GM12891 (cell line): ENCODE measurements around the gene PDE6A.
"Not testable (repeated sequence)": the region's sequence is repeated elsewhere in the genome, so short reads cannot be mapped to it uniquely, and the experiment has no call there.

Experiments
- DNase-seq: peaks from one replicate; pipeline ENCODE4 v3.0.0; 2011; ENCODE audit warnings: low spot score; ENCODE audit not compliant: insufficient read length
- FAIRE-seq: peaks from 2 replicates; lab custom pipeline; 2011; peaks lifted over from hg19 to GRCh38; lab: Jason Lieb, UNC
- PAX5 ChIP-seq: IDR thresholded peaks from 2 replicates; pipeline ENCODE4 v1.6.1; 2011; ENCODE audit warnings: low read length, moderate library complexity, mild to moderate bottlenecking; ENCODE audit not compliant: insufficient read depth, severe bottlenecking
- POLR2A ChIP-seq: IDR thresholded peaks from 2 replicates; pipeline ENCODE4 v1.6.1; 2011; ENCODE audit warnings: low read depth, low read length, control low read depth
- POLR2AphosphoS5 ChIP-seq: IDR thresholded peaks from 2 replicates; pipeline ENCODE4 v1.6.1; 2011; ENCODE audit warnings: low read depth, low read length, control low read depth
- POU2F2 ChIP-seq: IDR thresholded peaks from 2 replicates; pipeline ENCODE4 v1.6.1; 2011; ENCODE audit warnings: low read depth, mild to moderate bottlenecking, control low read depth, low read length, moderate library complexity
- SPI1 ChIP-seq: IDR thresholded peaks from 2 replicates; pipeline ENCODE4 v1.6.1; 2011; ENCODE audit warnings: low read depth, low read length, control low read depth
- TAF1 ChIP-seq: IDR thresholded peaks from 2 replicates; pipeline ENCODE4 v1.6.1; 2011; ENCODE audit warnings: low read depth, low read length, control low read depth

The PDE6A gene

GRCh38 chr5:149886060-149886459, 58.5 kb downstream of the PDE6A start:
- FAIRE-seq (no peak), DNase-seq (no peak)
- TF ChIP-seq POU2F2: no peak
- TF ChIP-seq SPI1: no peak
- TF ChIP-seq PAX5: no peak
- TF ChIP-seq TAF1: no peak
- TF ChIP-seq POLR2AphosphoS5: no peak
- no peak for TF ChIP-seq POLR2A

- TF ChIP-seq POLR2A (no peak), SPI1 (no peak), POLR2AphosphoS5 (no peak), TAF1 (no peak), PAX5 (no peak), POU2F2 (no peak)
- DNase-seq (no peak), FAIRE-seq (no peak)
Measured at GRCh38 chr5:149885513-149885912, 59.1 kb downstream of the PDE6A start.

- FAIRE-seq (no peak), DNase-seq (no peak)
- TF ChIP-seq POU2F2 (no peak), POLR2AphosphoS5 (no peak), TAF1 (no peak), POLR2A (no peak), SPI1 (no peak), PAX5 (no peak)
Measured at GRCh38 chr5:149883550-149883949, 61.0 kb downstream of the PDE6A start.

GRCh38 chr5:149882633-149883032, 62.0 kb downstream of the PDE6A start:
- not testable (repeated sequence) for FAIRE-seq, DNase-seq

- FAIRE-seq (no peak), DNase-seq (no peak)
- TF ChIP-seq TAF1 (no peak), PAX5 (no peak), POLR2AphosphoS5 (no peak), POU2F2 (no peak), SPI1 (no peak), POLR2A (no peak)
Measured at GRCh38 chr5:149881874-149882273, 62.7 kb downstream of the PDE6A start.

GRCh38 chr5:149881069-149881622, 63.4 kb downstream of the PDE6A start:
- DNase-seq: no peak
- FAIRE-seq: no peak
- TF ChIP-seq PAX5 (no peak), POU2F2 (no peak), POLR2A (no peak), SPI1 (no peak), TAF1 (no peak), POLR2AphosphoS5 (no peak)

- FAIRE-seq, DNase-seq: not testable (repeated sequence)
Measured at GRCh38 chr5:149879593-149879992, 65.0 kb downstream of the PDE6A start.

GRCh38 chr5:149878371-149878770, 66.2 kb downstream of the PDE6A start:
- no peak for FAIRE-seq
- no peak for DNase-seq
- no peak for TF ChIP-seq PAX5
- no peak for TF ChIP-seq TAF1
- TF ChIP-seq SPI1: no peak
- no peak for TF ChIP-seq POLR2AphosphoS5
- TF ChIP-seq POU2F2: no peak
- no peak for TF ChIP-seq POLR2A

- FAIRE-seq (no peak), DNase-seq (no peak)
- no peak for TF ChIP-seq PAX5
- no peak for TF ChIP-seq POLR2AphosphoS5
- TF ChIP-seq POU2F2: no peak
- no peak for TF ChIP-seq SPI1
- TF ChIP-seq POLR2A: no peak
- no peak for TF ChIP-seq TAF1
Measured at GRCh38 chr5:149873896-149874295, 70.7 kb downstream of the PDE6A start.

- DNase-seq (no peak), FAIRE-seq (no peak)
- TF ChIP-seq POU2F2 (no peak), TAF1 (no peak), POLR2AphosphoS5 (no peak), SPI1 (no peak), PAX5 (no peak), POLR2A (no peak)
Measured at GRCh38 chr5:149872351-149873040, 72.1 kb downstream of the PDE6A start.

GRCh38 chr5:149871471-149871870, 73.1 kb downstream of the PDE6A start:
- DNase-seq: no peak
- no peak for FAIRE-seq
- TF ChIP-seq PAX5 (no peak), POLR2AphosphoS5 (no peak), TAF1 (no peak), POU2F2 (no peak), SPI1 (no peak), POLR2A (no peak)
